ENCODE measurements around the gene PTGFRN.

GRCh38 chr1:116971258-116971860 is 61.6 kb downstream of the PTGFRN start:
- TF ChIP-seq POLR2A (IDR thresholded peaks at IDR 0.05; ENCODE audit: low read depth, low read length), result no peak
- TF ChIP-seq POLR2AphosphoS5 (IDR thresholded peaks at IDR 0.05; ENCODE audit: low read depth, low read length), result no peak

All from GM12892 (cell line).